Activated T-cell treated with anti-CD3 and anti-CD28 coated beads, Interleukin-2, amount 50 U/mL, for 24 hours (primary cell): ENCODE measurements around the gene FKBP11.

Experiments
- DNase-seq: peaks from one replicate; pipeline ENCODE4 v3.0.0-alpha.2; 2020
- H3K27ac Mint-ChIP-seq: 2 replicates; pipeline ENCODE4 v1.8.0; 2020; ENCODE audit warnings: mild to moderate bottlenecking, mixed read lengths
- H3K27me3 Mint-ChIP-seq: 2 replicates; pipeline ENCODE4 v1.8.0; 2020; ENCODE audit warnings: mixed read lengths
- H3K36me3 Mint-ChIP-seq: 2 replicates; pipeline ENCODE4 v1.8.0; 2020; ENCODE audit warnings: low read depth, mixed read lengths
- H3K4me1 Mint-ChIP-seq: 2 replicates; pipeline ENCODE4 v1.8.0; 2020; ENCODE audit warnings: low read depth, mixed read lengths
- H3K4me3 Mint-ChIP-seq: 2 replicates; pipeline ENCODE4 v1.8.0; 2020; ENCODE audit warnings: mild to moderate bottlenecking, moderate library complexity, mixed read lengths
- H3K9me3 Mint-ChIP-seq: 2 replicates; pipeline ENCODE4 v1.8.0; 2020; ENCODE audit warnings: mixed read lengths

FKBP11 gene

DNA sequence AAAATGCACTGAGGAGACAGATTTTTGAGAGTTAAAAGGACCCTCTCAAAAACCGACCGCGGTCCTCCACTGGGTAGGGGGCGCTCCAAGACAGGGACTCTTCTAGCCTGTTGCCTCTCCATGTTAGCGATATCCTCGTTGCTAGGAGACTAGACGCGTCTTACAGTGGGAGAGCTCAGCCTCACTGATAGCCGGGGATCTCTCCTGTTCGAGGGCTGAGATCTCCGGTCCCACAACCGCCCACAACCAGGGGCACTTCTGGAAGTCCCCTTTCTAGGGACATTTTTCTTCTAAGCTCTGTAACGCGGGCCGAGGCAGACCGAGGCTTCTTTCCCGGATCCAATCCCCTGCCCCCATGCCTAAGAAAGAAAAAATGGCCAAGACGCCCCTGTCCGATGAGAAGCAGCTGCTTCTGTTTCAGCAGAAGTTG lies 21.3 kb downstream of the FKBP11 start:
- peak overlapping the region; percentile 76 for H3K4me3 Mint-ChIP-seq
- DNase-seq, result peak; percentile 85
- H3K36me3 Mint-ChIP-seq, result no peaks in the 10 kb centered on the region
- H3K4me1 Mint-ChIP-seq, result peaks cover 13% of the 10 kb centered on the region
- H3K9me3 Mint-ChIP-seq, result no peaks in the 10 kb centered on the region
- no peak overlapping the region for H3K27ac Mint-ChIP-seq
- no peaks in the 10 kb centered on the region for H3K27me3 Mint-ChIP-seq

DNA sequence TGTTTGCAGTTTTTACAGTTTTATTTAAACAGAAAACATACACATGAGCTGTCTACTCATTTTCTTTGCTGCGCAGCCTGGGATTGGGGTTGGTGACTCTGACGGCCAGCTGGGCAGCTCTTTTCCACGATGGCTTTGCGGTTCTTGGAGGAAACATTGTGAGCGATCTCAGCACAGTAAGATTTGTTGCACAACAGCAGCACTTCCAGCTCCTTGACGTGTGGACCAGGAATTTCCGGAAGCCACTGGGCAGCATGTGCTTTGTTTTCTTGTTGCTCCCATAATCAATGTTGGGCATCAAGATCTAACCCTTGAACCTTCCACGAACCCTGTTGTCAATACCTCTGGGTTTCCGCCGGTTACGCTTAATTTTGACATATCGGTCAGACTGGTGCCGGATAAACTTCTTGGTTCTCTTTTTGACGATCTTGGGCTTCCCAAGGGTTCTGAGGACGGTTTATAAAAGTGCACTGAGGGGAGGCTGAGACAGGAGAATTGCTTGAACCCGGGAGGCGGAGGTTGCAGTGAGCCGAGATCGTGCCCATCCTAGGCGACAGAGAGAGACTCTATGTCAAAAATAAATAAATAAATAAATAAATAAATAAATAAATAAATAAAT lies 21.8 kb downstream of the FKBP11 start:
- Mint-ChIP-seq H3K27ac (no peak overlapping the region), H3K9me3 (no peaks in the 10 kb centered on the region), H3K4me3 (peak overlapping the region; percentile 58), H3K36me3 (no peaks in the 10 kb centered on the region), H3K4me1 (peaks cover 13% of the 10 kb centered on the region), H3K27me3 (no peaks in the 10 kb centered on the region)
- DNase-seq, result no peak

DNA sequence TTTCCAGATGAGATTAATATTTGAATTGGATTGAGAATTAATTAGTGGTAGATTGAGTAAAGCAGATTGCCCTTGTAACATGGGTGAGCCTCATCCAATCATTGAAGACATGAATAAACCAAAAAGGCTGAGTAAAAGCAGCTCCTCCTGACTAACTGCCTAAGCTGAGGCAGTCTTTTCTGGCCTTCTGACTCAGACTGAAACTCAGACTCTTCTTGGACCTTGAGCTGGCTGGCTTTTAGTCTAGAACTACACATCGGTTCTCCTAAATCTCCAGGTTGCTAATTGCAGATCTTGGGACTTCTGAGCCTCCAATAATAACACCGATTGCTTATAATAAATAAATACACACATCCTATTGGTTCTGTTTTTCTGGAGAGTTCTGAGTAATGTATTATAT lies 24.0 kb downstream of the FKBP11 start:
- peak overlapping the region; percentile 33 for H3K27ac Mint-ChIP-seq
- DNase-seq, result no peak
- no peaks in the 10 kb centered on the region for H3K9me3 Mint-ChIP-seq
- H3K36me3 Mint-ChIP-seq, result no peaks in the 10 kb centered on the region
- peaks cover 13% of the 10 kb centered on the region for H3K4me1 Mint-ChIP-seq
- no peaks in the 10 kb centered on the region for H3K27me3 Mint-ChIP-seq
- H3K4me3 Mint-ChIP-seq, result no peak overlapping the region

DNA sequence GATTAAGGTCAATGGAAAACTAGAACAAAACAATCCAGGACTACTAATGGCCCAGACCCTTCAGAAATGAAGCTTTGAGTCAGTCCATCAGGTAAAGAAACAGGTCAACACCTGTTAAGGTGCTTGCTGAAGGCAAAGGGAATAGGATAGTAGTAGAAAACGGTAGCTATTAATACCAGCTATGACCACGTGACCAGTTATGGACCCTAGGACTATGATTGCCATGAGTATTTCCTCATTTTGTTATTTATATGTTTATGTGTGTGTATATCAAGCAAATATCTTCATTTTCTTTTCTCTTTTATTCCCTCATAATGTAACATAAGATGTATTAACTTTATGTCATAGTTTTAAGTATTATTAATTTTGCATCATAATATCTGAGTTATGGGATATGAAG lies 25.6 kb downstream of the FKBP11 start:
- H3K4me3 Mint-ChIP-seq, result no peak overlapping the region
- no peak for DNase-seq
- H3K27me3 Mint-ChIP-seq, result no peaks in the 10 kb centered on the region
- no peaks in the 10 kb centered on the region for H3K9me3 Mint-ChIP-seq
- no peak overlapping the region for H3K27ac Mint-ChIP-seq
- peaks cover 13% of the 10 kb centered on the region for H3K4me1 Mint-ChIP-seq
- no peaks in the 10 kb centered on the region for H3K36me3 Mint-ChIP-seq

DNA sequence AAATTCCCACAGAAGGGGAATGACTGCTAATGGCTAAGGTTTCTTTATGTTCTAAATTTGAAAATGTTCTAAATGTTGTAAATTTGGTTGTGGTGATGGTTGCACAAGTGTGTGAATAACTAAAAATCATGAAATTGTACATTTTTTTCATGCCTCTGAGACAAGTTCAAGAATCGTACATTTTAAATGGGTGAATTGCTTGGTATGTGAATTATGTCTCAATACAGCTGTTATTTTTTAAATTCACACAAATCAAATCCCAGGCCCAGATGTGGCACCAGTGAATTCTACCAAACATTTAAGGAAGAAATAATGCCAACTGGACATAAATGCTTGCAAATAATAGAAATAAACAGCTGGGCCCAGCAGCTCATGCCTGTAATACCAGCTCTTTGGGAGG lies 31.0 kb downstream of the FKBP11 start:
- no peaks in the 10 kb centered on the region for H3K36me3 Mint-ChIP-seq
- peaks cover 8% of the 10 kb centered on the region for H3K4me1 Mint-ChIP-seq
- DNase-seq, result no peak
- H3K27ac Mint-ChIP-seq, result no peak overlapping the region
- no peaks in the 10 kb centered on the region for H3K9me3 Mint-ChIP-seq
- peaks cover 19% of the 10 kb centered on the region for H3K27me3 Mint-ChIP-seq
- no peak overlapping the region for H3K4me3 Mint-ChIP-seq

DNA sequence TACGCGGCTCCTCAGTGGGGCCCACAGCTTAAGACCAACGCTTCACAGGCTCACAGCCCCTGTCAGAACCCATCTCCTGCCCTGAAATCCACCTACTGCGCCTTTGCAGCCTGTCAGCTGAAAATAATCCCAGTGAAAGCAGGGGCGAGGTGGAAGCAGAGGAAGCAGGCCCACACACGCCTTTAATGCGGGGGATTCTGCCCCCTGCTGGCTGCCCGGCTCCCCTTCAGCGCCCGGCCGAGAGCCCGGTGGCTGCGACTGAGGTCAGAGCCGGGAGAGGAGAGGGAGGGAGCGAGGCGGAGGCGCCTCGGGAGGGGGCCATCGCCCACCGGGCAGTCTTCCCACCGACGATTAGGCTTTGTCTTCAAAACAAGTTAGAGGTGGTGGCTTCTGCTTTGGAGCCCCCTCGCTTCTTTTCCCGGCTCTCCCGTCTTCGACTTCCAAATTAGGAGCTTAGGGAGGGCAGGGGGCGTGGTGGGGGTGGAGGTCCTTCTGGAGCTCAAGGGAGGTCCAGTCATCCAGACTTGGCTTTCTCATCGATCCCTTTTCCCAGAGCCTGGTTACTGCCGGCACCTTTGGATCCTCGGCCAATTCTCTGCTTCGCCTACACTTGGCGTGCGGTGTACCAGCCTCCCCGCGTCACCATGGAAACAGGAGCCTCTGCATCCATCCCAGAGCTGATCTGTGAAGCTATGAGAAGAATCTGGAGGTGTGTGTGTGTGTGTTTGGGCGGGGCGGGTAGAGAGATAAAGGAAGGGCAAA lies 34.5 kb downstream of the FKBP11 start:
- Mint-ChIP-seq H3K27ac (no peak overlapping the region), H3K27me3 (peaks cover 19% of the 10 kb centered on the region), H3K36me3 (no peaks in the 10 kb centered on the region), H3K4me1 (peaks cover 8% of the 10 kb centered on the region), H3K9me3 (no peaks in the 10 kb centered on the region), H3K4me3 (peak overlapping the region; percentile 40)
- peak; percentile 83 for DNase-seq

DNA sequence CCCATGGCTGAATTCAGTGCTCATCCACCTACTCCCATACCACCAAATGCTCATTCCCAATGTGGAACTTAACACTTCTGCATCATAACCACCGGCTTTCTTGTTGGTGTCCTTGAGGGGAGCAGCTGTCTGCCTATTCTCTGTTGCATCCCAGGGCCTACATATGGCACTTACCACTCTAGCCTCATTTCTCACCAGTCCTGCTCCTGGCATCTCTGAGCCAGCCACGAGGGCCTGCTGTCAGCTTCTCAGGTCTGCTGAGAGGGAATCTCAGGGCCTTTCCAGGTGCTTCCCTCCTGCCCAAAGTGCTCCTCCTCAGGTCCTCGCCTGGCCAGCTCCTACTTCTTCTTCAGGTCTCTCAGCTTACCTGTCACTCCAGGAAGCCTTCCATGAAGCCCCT lies 35.6 kb downstream of the FKBP11 start:
- H3K4me1 Mint-ChIP-seq, result peaks cover 8% of the 10 kb centered on the region

GRCh38 chr12:48883305-48884161 lies 41.8 kb downstream of the FKBP11 start:
- Mint-ChIP-seq H3K9me3 (no peaks in the 10 kb centered on the region), H3K4me1 (peaks cover 8% of the 10 kb centered on the region), H3K36me3 (no peaks in the 10 kb centered on the region), H3K27ac (no peak overlapping the region), H3K4me3 (no peak overlapping the region), H3K27me3 (peaks cover 27% of the 10 kb centered on the region)
- no peak for DNase-seq

More for the DNA sequence above, 35.6 kb downstream of the FKBP11 start:
- no peak overlapping the region for H3K4me3 Mint-ChIP-seq
- DNase-seq, result no peak
- peaks cover 19% of the 10 kb centered on the region for H3K27me3 Mint-ChIP-seq
- no peak overlapping the region for H3K27ac Mint-ChIP-seq
- no peaks in the 10 kb centered on the region for H3K9me3 Mint-ChIP-seq
- no peaks in the 10 kb centered on the region for H3K36me3 Mint-ChIP-seq

GRCh38 chr12:48882972-48883304 lies 42.4 kb downstream of the FKBP11 start:
- Mint-ChIP-seq H3K27me3 (peaks cover 27% of the 10 kb centered on the region), H3K4me3 (no peak overlapping the region), H3K4me1 (peaks cover 8% of the 10 kb centered on the region), H3K27ac (no peak overlapping the region), H3K36me3 (no peaks in the 10 kb centered on the region), H3K9me3 (no peaks in the 10 kb centered on the region)
- DNase-seq, result no peak

GRCh38 chr12:48882315-48882687 lies 43.0 kb downstream of the FKBP11 start:
- peaks cover 8% of the 10 kb centered on the region for H3K4me1 Mint-ChIP-seq
- H3K27me3 Mint-ChIP-seq, result peaks cover 27% of the 10 kb centered on the region
- no peak overlapping the region for H3K27ac Mint-ChIP-seq
- no peak for DNase-seq
- H3K9me3 Mint-ChIP-seq, result no peaks in the 10 kb centered on the region
- no peak overlapping the region for H3K4me3 Mint-ChIP-seq
- H3K36me3 Mint-ChIP-seq, result no peaks in the 10 kb centered on the region

DNA sequence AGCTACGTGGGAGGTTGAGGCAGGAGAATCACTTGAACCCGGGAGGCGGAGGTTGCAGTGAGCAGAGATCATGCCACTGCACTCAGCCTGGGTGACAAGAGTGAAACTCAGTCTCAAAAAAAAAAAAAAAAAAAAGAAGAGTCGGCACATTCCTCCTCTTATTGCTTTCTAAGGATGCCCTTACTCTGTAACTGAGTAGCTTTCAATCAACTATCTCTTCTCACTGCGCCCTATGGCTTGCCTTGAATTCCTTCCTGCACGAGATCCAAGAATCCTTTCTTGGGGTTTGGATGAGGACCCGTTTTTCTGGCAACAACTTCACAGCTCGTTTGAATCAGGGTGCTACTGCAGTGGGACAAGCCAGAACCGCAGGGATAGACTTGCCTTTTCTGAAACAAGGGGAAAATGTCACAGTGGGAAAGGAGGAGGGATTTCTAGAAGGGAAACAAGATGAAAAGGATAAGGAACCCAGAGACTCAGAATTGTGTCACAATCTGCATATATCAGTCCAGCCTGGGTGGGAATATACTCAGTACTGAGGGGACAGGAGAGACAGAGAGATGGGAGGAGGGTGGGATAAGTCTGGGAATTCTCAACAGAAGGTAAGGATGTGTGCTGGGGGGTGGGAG lies 43.5 kb downstream of the FKBP11 start:
- Mint-ChIP-seq H3K4me3 (no peak overlapping the region), H3K4me1 (peaks cover 8% of the 10 kb centered on the region), H3K27ac (no peak overlapping the region), H3K9me3 (no peaks in the 10 kb centered on the region), H3K27me3 (peaks cover 27% of the 10 kb centered on the region), H3K36me3 (no peaks in the 10 kb centered on the region)
- DNase-seq, result no peak

DNA sequence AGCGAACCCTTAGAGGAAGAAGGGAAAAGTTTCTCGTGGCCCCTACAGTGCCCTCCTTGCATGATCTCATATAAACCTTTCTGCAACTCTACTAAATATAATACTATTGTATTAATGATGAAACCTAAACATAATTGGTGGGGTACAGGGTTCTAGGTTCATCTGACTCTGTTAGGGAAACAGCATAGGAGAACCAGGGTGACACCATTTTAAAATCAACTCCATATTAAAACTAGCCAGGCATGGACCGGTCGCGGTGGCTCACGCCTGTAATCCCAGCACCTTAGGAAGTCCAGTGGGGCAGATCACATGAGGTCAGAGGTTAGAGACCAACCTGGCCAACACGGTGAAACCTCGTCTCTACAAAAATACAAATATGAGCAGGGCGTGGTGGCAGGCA lies 44.6 kb downstream of the FKBP11 start:
- no peak overlapping the region for H3K27ac Mint-ChIP-seq
- H3K9me3 Mint-ChIP-seq, result no peaks in the 10 kb centered on the region
- H3K4me3 Mint-ChIP-seq, result no peak overlapping the region
- H3K4me1 Mint-ChIP-seq, result peaks cover 8% of the 10 kb centered on the region
- no peak for DNase-seq
- H3K27me3 Mint-ChIP-seq, result peaks cover 27% of the 10 kb centered on the region
- no peaks in the 10 kb centered on the region for H3K36me3 Mint-ChIP-seq

DNA sequence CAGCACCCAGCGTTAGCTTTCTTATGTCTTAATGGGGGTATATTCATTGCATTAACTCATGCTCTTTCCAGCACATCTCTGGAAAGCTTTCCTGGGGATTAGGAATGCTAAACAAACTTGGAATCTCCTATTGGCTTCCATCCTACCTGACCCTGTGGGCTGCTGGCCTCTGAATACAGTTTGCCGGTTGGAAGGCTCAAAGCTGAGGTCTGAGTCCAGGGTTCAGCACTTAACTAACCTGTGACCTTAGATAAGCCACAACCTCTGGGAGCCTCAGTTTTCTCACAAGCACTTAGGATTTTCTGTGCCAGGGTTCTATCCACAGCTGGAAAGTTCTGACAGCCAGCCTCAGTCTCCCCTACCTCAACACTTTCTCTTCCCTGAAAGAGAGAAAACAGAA lies 46.7 kb downstream of the FKBP11 start:
- Mint-ChIP-seq H3K27ac (no peak overlapping the region), H3K27me3 (peaks cover 27% of the 10 kb centered on the region), H3K4me3 (no peak overlapping the region), H3K4me1 (peaks cover 8% of the 10 kb centered on the region), H3K36me3 (no peaks in the 10 kb centered on the region), H3K9me3 (no peaks in the 10 kb centered on the region)
- DNase-seq, result no peak

GRCh38 chr12:48875944-48876515 lies 49.3 kb downstream of the FKBP11 start:
- Mint-ChIP-seq H3K27ac (no peak overlapping the region), H3K4me1 (no peaks in the 10 kb centered on the region), H3K36me3 (no peaks in the 10 kb centered on the region), H3K4me3 (no peak overlapping the region), H3K9me3 (no peaks in the 10 kb centered on the region), H3K27me3 (peaks cover 12% of the 10 kb centered on the region)
- no peak for DNase-seq
